Inflammatory macrophage treated with lipopolysaccharide for 1 hour (primary cell): ENCODE data around the gene PDLIM7.
A peak's percentile ranks its signal among the peaks of the same experiment; 100 is the strongest.

ENCODE experiments used
- DNase-seq, 2 donors: peaks; one replicate each; pipeline ENCODE4 v3.0.0-alpha.2; 2020 to 2022

Gene PDLIM7

GRCh38 chr5:177455036-177455660, 42.3 kb downstream of the PDLIM7 start:
- no peak for DNase-seq

GRCh38 chr5:177454397-177455035, 42.9 kb downstream of the PDLIM7 start:
- peak; percentile 83 to 98 for DNase-seq

GRCh38 chr5:177453852-177454396, 43.5 kb downstream of the PDLIM7 start:
- no peak for DNase-seq

GRCh38 chr5:177452688-177453638, 44.4 kb downstream of the PDLIM7 start:
- DNase-seq: no peak

GRCh38 chr5:177450667-177451424, 46.6 kb downstream of the PDLIM7 start:
- DNase-seq: no peak

- DNase-seq: no peak
Observed at GRCh38 chr5:177449140-177450061, 48.0 kb downstream of the PDLIM7 start.

GRCh38 chr5:177448244-177448950, 49.0 kb downstream of the PDLIM7 start:
- no peak for DNase-seq

- no peak for DNase-seq
Observed at GRCh38 chr5:177447611-177448243, 49.7 kb downstream of the PDLIM7 start.

- DNase-seq: no peak
Observed at GRCh38 chr5:177447066-177447610, 50.3 kb downstream of the PDLIM7 start.

GRCh38 chr5:177446200-177447065, 51.0 kb downstream of the PDLIM7 start, which contains the start of gene PRR7:
Gene PRR7, plus strand, starts transcription at chr5:177446814. Its CDS starts 8,254 bp downstream, at chr5:177455068.
- no peak for DNase-seq

- DNase-seq: no peak
Observed at GRCh38 chr5:177445917-177446199, 51.5 kb downstream of the PDLIM7 start.

- DNase-seq: no peak
Observed at GRCh38 chr5:177445052-177445916, 52.1 kb downstream of the PDLIM7 start.

GRCh38 chr5:177444106-177445051, 53.0 kb downstream of the PDLIM7 start:
- no peak for DNase-seq

- DNase-seq: no peak
Observed at GRCh38 chr5:177443144-177443983, 54.0 kb downstream of the PDLIM7 start.

- no peak for DNase-seq
Observed at GRCh38 chr5:177442066-177442826, 55.2 kb downstream of the PDLIM7 start.
